ENCODE results near the gene SMIM28. TPM values are rescaled to one million over a fixed set of nuclear protein-coding genes. Genes with fewer than 3 reads are reported as not detected.

The SMIM28 gene
- polyA plus RNA-seq, 1 donor from 2014 or later: not detected

- H3K27me3 ChIP-seq (ENCODE audit: insufficient read depth, low read depth, low read length): no peaks in the 10 kb centered on the region
- no peak overlapping the region for H2AFZ ChIP-seq (ENCODE audit: low read depth, low read length)
- no peaks in the 10 kb centered on the region for H3K79me2 ChIP-seq (replicated peaks; ENCODE audit: insufficient read depth, low read length)
- no peaks in the 10 kb centered on the region for H3F3A ChIP-seq (ENCODE audit: insufficient read depth, low read length, poor library complexity, severe bottlenecking)
- H3K9me2 ChIP-seq (ENCODE audit: insufficient read depth, low read length): no peaks in the 10 kb centered on the region
- no peaks in the 10 kb centered on the region for H3K9me3 ChIP-seq (ENCODE audit: low read length)
- no peak overlapping the region for H3K4me2 ChIP-seq (ENCODE audit: low read length)
- H3K27ac ChIP-seq (ENCODE audit: low read length): no peak overlapping the region
- H3K4me3 ChIP-seq (ENCODE audit: low read length): no peak overlapping the region
- H4K20me1 ChIP-seq (ENCODE audit: insufficient read depth): no peaks in the 10 kb centered on the region
- no peak overlapping the region for H3K9ac ChIP-seq (ENCODE audit: low read length)
- no peaks in the 10 kb centered on the region for H3K36me3 ChIP-seq (ENCODE audit: insufficient read depth, low read length)
- TF ChIP-seq CTCF (IDR thresholded peaks at IDR 0.05; ENCODE audit: poor library complexity, severe bottlenecking) (no peak), EZH2 (IDR thresholded peaks at IDR 0.05; ENCODE audit: borderline replicate concordance, insufficient read depth, low read length, poor library complexity, severe bottlenecking) (no peak), SMC3 (conservative IDR thresholded peaks at IDR 0.05; ENCODE audit: poor library complexity) (no peak), POLR2AphosphoS5 (IDR thresholded peaks at IDR 0.05) (no peak), RAD21 (conservative IDR thresholded peaks at IDR 0.05) (no peak), REST (IDR thresholded peaks at IDR 0.05; ENCODE audit: borderline replicate concordance) (no peak), MXI1 (conservative IDR thresholded peaks at IDR 0.05; ENCODE audit: poor library complexity, severe bottlenecking) (no peak), EP300 (conservative IDR thresholded peaks at IDR 0.05; ENCODE audit: poor library complexity, severe bottlenecking) (no peak), TAF1 (IDR thresholded peaks at IDR 0.05; ENCODE audit: low read depth) (no peak)
These were observed 16.4 kb downstream of the SMIM28 start for GRCh38 chr6:138393871-138394783.

GRCh38 chr6:138396709-138397108, 19.0 kb downstream of the SMIM28 start:
- no peaks in the 10 kb centered on the region for H3F3A ChIP-seq (ENCODE audit: insufficient read depth, low read length, poor library complexity, severe bottlenecking)
- H3K9ac ChIP-seq (ENCODE audit: low read length): no peak overlapping the region
- no peaks in the 10 kb centered on the region for H4K20me1 ChIP-seq (ENCODE audit: insufficient read depth)
- no peak for TF ChIP-seq TAF1 (IDR thresholded peaks at IDR 0.05; ENCODE audit: low read depth)
- no peak for TF ChIP-seq EZH2 (IDR thresholded peaks at IDR 0.05; ENCODE audit: borderline replicate concordance, insufficient read depth, low read length, poor library complexity, severe bottlenecking)
- no peak for TF ChIP-seq CTCF (IDR thresholded peaks at IDR 0.05; ENCODE audit: poor library complexity, severe bottlenecking)
- no peak for TF ChIP-seq MXI1 (conservative IDR thresholded peaks at IDR 0.05; ENCODE audit: poor library complexity, severe bottlenecking)
- no peak for TF ChIP-seq RAD21 (conservative IDR thresholded peaks at IDR 0.05)
- no peak for TF ChIP-seq EP300 (conservative IDR thresholded peaks at IDR 0.05; ENCODE audit: poor library complexity, severe bottlenecking)
- TF ChIP-seq POLR2AphosphoS5 (IDR thresholded peaks at IDR 0.05): no peak
- TF ChIP-seq REST (IDR thresholded peaks at IDR 0.05; ENCODE audit: borderline replicate concordance): no peak
- TF ChIP-seq SMC3 (conservative IDR thresholded peaks at IDR 0.05; ENCODE audit: poor library complexity): no peak
- H3K4me2 ChIP-seq (ENCODE audit: low read length): no peak overlapping the region
- H3K9me2 ChIP-seq (ENCODE audit: insufficient read depth, low read length): no peaks in the 10 kb centered on the region
- H3K9me3 ChIP-seq (ENCODE audit: low read length): no peaks in the 10 kb centered on the region
- no peaks in the 10 kb centered on the region for H3K79me2 ChIP-seq (replicated peaks; ENCODE audit: insufficient read depth, low read length)
- H2AFZ ChIP-seq (ENCODE audit: low read depth, low read length): no peak overlapping the region
- H3K36me3 ChIP-seq (ENCODE audit: insufficient read depth, low read length): no peaks in the 10 kb centered on the region
- no peak overlapping the region for H3K27ac ChIP-seq (ENCODE audit: low read length)
- no peak overlapping the region for H3K4me3 ChIP-seq (ENCODE audit: low read length)
- H3K27me3 ChIP-seq (ENCODE audit: insufficient read depth, low read depth, low read length): no peaks in the 10 kb centered on the region
